ENCODE results near the gene USP47. TPM values are rescaled to one million over a fixed set of nuclear protein-coding genes. Genes with fewer than 3 reads are reported as not detected.

Gene USP47
- total and polyA plus RNA-seq, 2 of the 8 experiments (the other 6 are each of a cell fraction or from before 2014, with no cell fraction given), result 4.2 to 21.3 TPM

DNA sequence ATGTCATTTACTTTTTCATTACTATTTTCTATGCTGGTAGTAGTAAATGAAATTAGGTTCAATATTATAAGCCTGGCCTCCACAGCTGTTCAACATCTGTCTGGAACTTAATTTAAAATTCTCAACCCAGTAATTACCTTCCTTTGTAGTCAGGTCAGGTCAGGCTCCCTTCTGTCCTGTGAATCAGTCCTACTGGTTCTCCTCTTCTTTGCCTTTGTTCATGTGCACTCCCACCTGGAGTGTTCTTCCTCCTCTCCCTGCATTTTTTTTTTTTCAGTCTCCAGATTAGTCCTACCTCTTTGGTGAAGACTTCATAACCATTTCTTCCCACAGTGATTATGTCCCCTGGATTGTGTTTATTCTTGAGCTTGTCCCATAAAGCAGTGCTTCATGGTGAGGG is 98.8 kb downstream of the USP47 start:
- Histone ChIP-seq H3K23ac (ENCODE audit: insufficient read length) (no peak overlapping the region), H3K36me3 (ENCODE audit: control insufficient read depth in 2 of 4, insufficient read depth in 4 of 4, low read length in 3 of 4) (peaks cover 0 to 32% (median 3%) of the 10 kb centered on the region in 4 experiments; a peak in 5 of 8 replicates), H3K27me3 (replicated peaks in 1 of 4; ENCODE audit: control insufficient read depth in 3 of 4, extremely low read depth in 1 of 4, insufficient read depth in 3 of 4, low read length in 3 of 4) (no peaks in the 10 kb centered on the region), H2AK5ac (ENCODE audit: low read depth, low read length) (no peak overlapping the region), H3K14ac (ENCODE audit: insufficient read length) (no peak overlapping the region), H4K20me1 (replicated peaks in 1 of 2; ENCODE audit: control insufficient read depth in 1 of 2, insufficient read depth in 2 of 2, low read length in 2 of 2) (no peaks in the 10 kb centered on the region), H4K5ac (ENCODE audit: insufficient read length, low read depth, low read length) (no peak overlapping the region), H4K8ac (ENCODE audit: extremely low read depth, insufficient read depth, low read length) (no peak overlapping the region), H2BK12ac (ENCODE audit: low read depth, low read length) (no peak overlapping the region), H3K79me1 (ENCODE audit: low read depth, low read length) (no peaks in the 10 kb centered on the region), H3K4me2 (ENCODE audit: insufficient read depth in 1 of 2, low read depth in 2 of 2, low read length in 2 of 2) (no peak overlapping the region), H3K23me2 (ENCODE audit: low read depth, low read length) (no peaks in the 10 kb centered on the region), H3K18ac (ENCODE audit: extremely low read depth, low read length) (no peak overlapping the region), H3K56ac (replicated peaks; ENCODE audit: insufficient read length, low read depth, low read length) (no peak overlapping the region), H3K9me3 (ENCODE audit: insufficient read depth in 2 of 2, low read depth in 1 of 2, low read length in 1 of 2) (no peaks in the 10 kb centered on the region), H3K9ac (replicated peaks in 1 of 4; ENCODE audit: extremely low read depth in 1 of 4, low read depth in 3 of 4, low read length in 3 of 4) (no peak overlapping the region), H3K4me3 (ENCODE audit: extremely low read depth in 1 of 4, insufficient read depth in 2 of 4, low read depth in 3 of 4, low read length in 4 of 4) (no peak overlapping the region), H2BK5ac (ENCODE audit: low read depth, low read length) (no peak overlapping the region), H3K79me2 (ENCODE audit: control insufficient read depth in 1 of 2, insufficient read depth in 2 of 2, low read length in 2 of 2) (no peaks in the 10 kb centered on the region), H2BK15ac (ENCODE audit: low read length) (no peak overlapping the region), H3K4ac (replicated peaks; ENCODE audit: insufficient read length, low read depth, low read length) (no peak overlapping the region), H2BK20ac (ENCODE audit: low read length) (no peak overlapping the region), H3K27ac (ENCODE audit: low read depth, low read length) (no peak overlapping the region), H2BK120ac (replicated peaks; ENCODE audit: low read depth, low read length) (no peak overlapping the region), H2AFZ (ENCODE audit: low read length) (no peak overlapping the region), H4K91ac (replicated peaks; ENCODE audit: insufficient read length, low read length) (no peak overlapping the region), H3K4me1 (replicated peaks in 1 of 4; ENCODE audit: control insufficient read depth in 3 of 4, insufficient read depth in 4 of 4, low read length in 3 of 4) (no peaks in the 10 kb centered on the region)
- DNase-seq (ENCODE audit: low read depth in 1 of 2, low spot score in 2 of 2) (no peak), FAIRE-seq (peak; percentile 74)
- CTCF ChIA-PET (ENCODE audit: partially characterized antibody), result interaction anchor here (0.7 kb wide), 1 partner anchor 1306 kb away, joined by 3 read pairs; no protein-coding TSS in a partner anchor
- POLR2A ChIA-PET (ENCODE audit: partially characterized antibody), result no interaction called here
- TF ChIP-seq ATF3 (IDR thresholded peaks at IDR 0.05; ENCODE audit: insufficient read depth, low read depth, low read length) (no peak), HDAC6 (IDR thresholded peaks at IDR 0.05; ENCODE audit: low read depth, low read length) (no peak), CBX5 (IDR thresholded peaks at IDR 0.05; ENCODE audit: low read depth, low read length) (no peak), HDAC2 (IDR thresholded peaks at IDR 0.05; ENCODE audit: borderline replicate concordance in 1 of 2, low read depth in 2 of 2, low read length in 2 of 2) (no peak), E2F6 (IDR thresholded peaks at IDR 0.05) (no peak), SIX5 (IDR thresholded peaks at IDR 0.05; ENCODE audit: low read depth, low read length) (no peak), EGR1 (IDR thresholded peaks at IDR 0.05; ENCODE audit: borderline replicate concordance, low read depth, low read length) (no peak), CHD1 (IDR thresholded peaks at IDR 0.05; ENCODE audit: low read depth, low read length) (no peak), SP4 (IDR thresholded peaks at IDR 0.05; ENCODE audit: low read length) (no peak), PHF8 (conservative IDR thresholded peaks at IDR 0.05; ENCODE audit: low read depth, low read length) (no peak), RXRA (IDR thresholded peaks at IDR 0.05; ENCODE audit: insufficient read depth, low read depth, low read length) (no peak), TAF1 (IDR thresholded peaks at IDR 0.05; ENCODE audit: low read depth, low read length) (no peak), BCL11A (IDR thresholded peaks at IDR 0.05; ENCODE audit: low read depth in 2 of 2, low read length in 2 of 2) (no peak), RFX5 (IDR thresholded peaks at IDR 0.05; ENCODE audit: borderline replicate concordance, low read depth, low read length) (no peak)
